HG02623 (cell line): ENCODE measurements around the gene OR52N2.

Experiments
- ATAC-seq: cut with Tn5 transposase; IDR thresholded peaks from one replicate; pipeline ENCODE4 v1.9.1; 2021; ENCODE audit warnings: moderate library complexity; ENCODE audit not compliant: unreplicated experiment

OR52N2 gene

GRCh38 chr11:5808500-5809121 lies at the start of gene OR52N2:
Gene OR52N2 (plus strand): TSS chr11:5808924. CDS start chr11:5820336, 11,412 bp downstream.
- ATAC-seq = peak; percentile 91

GRCh38 chr11:5767056-5767455 lies 41.7 kb upstream of the OR52N2 start:
- no peak for ATAC-seq

GRCh38 chr11:5783255-5783654 lies 25.5 kb upstream of the OR52N2 start, which contains the start of gene OR52N5:
Gene OR52N5 (minus strand): TSS chr11:5783355. CDS start chr11:5778634, 4,721 bp downstream.
- ATAC-seq = no peak

GRCh38 chr11:5791165-5791564 lies 17.6 kb upstream of the OR52N2 start, which contains the start of gene OR52N1:
Gene OR52N1 (minus strand): TSS chr11:5791265. CDS start chr11:5788816, 2,449 bp downstream.
- no peak for ATAC-seq

GRCh38 chr11:5796541-5796940 lies 12.2 kb upstream of the OR52N2 start:
- no peak for ATAC-seq

- ATAC-seq = no peak
Observed at GRCh38 chr11:5803982-5804381, 4.7 kb upstream of the OR52N2 start.

- ATAC-seq = no peak
Observed at GRCh38 chr11:5807580-5807979, 1.1 kb upstream of the OR52N2 start.

- no peak for ATAC-seq
Observed at GRCh38 chr11:5809122-5809519, 397 bp downstream of the OR52N2 start.

DNA sequence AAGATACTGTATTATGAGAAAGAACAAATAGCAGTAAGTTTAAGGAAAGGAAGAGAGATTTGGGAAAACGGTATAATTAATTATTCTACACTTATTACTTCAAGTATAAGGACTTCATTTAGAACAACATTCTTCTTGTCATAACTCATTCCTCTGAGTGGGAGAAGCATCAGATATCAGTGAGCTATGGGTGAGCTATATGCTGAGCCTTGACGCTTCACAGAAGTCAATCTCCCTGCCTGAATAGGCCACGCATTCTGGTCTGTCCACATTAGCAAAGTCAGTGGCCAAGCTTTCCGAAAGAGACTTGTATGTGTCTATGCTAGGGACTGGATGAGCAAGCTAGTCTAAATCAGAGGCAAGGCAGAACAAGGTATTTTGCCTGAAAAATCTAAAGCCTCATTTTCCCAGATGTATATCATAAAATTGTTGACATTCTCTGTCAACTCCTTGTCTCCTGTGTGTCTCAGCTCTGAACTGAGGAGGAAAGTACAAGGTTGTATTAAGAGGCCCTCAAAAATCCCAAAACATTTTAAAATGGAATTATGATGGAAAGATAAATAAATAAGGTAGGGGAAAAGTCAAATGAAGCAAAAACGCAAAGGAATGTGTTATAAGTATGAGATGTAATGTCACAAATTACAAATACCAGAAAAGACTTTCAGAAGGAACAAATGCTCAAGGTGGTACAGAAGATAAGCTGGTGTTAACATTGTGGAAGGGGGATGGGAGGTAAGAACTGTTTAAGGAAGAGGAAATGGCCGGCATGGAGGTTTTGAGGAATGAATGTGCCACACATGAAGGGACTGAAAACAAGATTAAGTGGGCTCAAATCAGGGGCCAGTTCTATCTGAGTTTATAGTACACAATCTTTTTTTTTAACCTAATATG lies 1.4 kb downstream of the OR52N2 start:
- no peak for ATAC-seq

DNA sequence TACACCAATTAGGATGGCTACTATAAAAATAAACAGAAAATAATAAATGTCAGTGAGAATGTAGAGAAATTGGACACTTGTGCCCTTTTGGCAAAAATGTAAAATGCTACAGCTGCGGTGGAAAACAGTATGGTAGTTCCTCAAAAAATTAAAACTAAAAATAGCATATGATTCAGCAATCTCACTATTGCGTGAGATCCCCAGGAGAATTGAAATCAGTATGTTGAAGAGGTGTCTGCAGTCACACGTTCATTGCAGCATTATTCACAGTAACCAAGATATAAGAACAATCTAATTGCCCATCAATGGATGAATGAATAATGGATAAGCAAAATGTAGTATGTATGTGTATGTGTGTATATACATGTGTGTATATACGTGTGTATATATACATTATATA lies 6.8 kb downstream of the OR52N2 start:
- no peak for ATAC-seq

DNA sequence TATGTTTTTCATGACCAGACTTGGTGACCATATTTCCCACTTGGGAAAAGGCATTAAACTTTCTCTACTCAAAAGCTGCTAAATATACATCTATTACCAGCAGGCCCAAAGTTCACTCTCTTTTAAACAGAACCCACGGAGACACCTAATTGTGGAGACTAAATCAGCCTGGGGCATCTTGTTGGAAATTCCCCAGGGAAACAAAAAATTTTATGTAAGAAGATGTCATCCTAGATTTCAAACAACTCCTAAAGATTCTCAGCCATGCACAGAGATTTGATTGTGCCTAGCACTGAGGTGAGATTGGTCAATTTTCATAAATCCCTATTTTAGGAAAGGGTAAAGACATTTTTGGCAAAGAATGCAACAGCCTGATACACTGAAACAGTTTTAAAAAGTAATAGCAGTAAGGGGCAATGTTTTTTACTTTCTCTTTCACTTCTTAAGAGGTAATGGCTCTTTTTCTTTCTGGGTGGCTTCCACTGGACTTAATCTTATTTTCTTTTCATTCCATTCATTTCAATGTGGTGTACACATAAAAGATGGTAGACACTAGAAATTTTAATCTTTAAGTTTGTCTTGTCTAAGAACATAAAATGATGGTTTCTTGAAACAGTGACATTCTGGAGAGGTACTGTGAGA lies 9.6 kb downstream of the OR52N2 start:
- ATAC-seq = peak; percentile 63

DNA sequence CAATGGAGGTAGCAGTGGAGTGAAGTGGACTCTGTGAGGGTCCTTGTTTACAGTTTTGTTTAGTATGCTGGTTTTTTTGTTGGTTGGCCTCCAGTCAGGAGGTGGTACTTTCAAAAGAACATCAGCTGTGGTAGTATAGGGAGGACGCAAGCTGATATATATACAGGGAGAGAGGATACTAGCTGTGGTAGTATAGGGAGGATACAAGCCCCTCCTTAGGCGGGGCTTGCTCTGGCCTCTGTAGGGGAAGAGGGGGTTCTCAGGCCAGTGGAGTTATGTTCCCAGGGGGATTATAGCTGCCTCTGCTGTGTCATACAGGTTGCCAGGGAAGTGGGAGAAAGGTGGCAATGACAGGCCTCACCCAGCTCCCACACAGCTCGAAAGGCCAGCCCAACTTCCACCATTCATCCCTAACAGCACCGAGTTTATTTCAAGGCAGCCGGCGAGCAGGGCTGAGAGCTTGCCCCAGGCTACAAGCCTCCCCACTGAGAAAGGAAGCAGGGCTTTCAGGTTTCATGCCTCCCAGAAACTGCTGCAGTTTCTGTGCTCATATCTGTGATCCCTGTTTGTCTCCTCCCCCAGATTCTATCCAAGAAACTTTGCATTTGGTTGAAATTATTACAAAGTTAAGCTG lies 22.6 kb downstream of the OR52N2 start:
- no peak for ATAC-seq

DNA sequence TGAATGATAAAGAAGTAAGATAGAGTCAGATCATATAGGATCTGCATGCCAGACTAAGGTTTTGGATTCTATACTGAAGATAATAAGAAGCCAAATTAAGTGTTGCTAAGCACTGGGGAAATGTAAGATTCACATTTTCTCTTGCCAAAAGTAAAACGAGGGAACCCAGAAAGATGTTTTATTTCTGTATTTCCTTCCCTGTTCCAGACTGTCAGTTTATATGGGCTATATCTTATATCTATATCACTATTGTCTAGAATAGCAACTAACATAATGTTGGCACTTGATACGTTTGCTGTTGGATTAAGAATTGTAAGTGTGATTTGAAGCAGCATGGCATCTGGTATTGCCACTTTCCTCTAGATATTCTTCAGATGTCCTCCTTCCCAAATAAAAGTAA lies 24.7 kb downstream of the OR52N2 start:
- no peak for ATAC-seq

GRCh38 chr11:5837695-5838094 lies 29.0 kb downstream of the OR52N2 start:
- ATAC-seq = no peak

GRCh38 chr11:5841797-5842196 lies 33.1 kb downstream of the OR52N2 start, which contains the start of gene OR52E6:
Gene OR52E6 (minus strand): TSS chr11:5841897. CDS start chr11:5841897, 0 bp downstream.
- no peak for ATAC-seq

DNA sequence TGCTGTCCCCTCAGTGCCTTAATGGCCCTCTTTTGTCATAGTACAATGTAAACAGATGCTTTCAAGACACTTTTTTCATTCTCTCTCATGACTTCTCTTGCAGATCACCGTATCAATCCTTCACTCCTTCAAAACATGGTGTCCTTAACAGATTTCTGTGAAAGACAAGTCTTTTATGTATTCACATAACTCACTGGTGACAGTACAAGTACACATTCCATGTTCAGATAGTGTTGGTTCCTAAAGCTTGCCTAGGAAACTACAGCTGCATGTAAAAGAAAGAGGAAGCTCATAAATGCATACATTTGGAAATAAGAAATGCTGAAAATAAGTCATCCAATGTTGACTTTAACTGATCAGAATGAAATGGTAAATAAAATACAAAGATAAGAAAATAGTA lies 38.0 kb downstream of the OR52N2 start:
- no peak for ATAC-seq

DNA sequence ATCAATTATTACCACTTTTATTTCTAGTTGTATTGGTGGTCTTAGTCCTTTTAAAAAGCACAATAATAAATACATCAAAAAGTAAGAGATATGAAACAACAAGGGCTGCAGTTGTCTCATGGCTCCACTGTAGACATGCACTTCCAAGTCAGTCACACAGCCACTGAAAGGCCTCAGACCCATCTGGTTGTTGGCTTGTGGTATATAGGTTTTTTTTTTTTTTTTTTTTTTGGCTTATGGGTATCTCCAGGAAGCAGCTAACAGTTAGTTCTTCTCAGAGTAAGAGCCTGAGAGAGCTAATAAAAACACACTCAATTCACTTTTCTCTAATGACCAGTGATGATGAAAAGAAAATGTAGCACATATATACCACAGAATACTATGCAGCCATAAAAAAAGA lies 39.0 kb downstream of the OR52N2 start:
- ATAC-seq = no peak

- ATAC-seq = no peak
Observed at GRCh38 chr11:5851002-5851401, 42.3 kb downstream of the OR52N2 start.

- no peak for ATAC-seq
Observed at GRCh38 chr11:5857590-5857989, 48.9 kb downstream of the OR52N2 start, which contains the start of gene OR52E8. Gene OR52E8 (minus strand): TSS chr11:5857690. CDS start chr11:5857690, 0 bp downstream.

DNA sequence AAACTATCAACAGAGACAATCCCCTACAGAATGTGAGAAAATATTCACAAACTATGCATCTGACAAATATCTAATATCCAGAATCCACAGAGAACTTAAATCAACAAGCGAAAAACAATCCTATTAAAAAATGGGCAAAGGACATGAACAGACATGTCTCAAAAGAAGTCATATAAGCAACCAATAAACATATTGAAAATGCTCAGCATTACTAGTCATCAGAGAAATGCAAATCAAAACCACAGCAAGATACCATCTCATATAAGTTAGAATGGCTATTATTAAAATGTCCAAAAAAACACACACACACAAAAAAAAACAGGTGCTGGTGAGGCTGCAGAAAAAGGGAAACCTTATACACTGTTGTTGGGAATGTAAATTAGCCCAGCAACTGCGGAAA lies 57.1 kb downstream of the OR52N2 start:
- no peak for ATAC-seq
